HEK293 (cell line): Measurements from ENCODE around the gene BRF1.

Experiments used
- TF ChIP-seq, protein P1 (sequence below): fragments of 450-650 bp; formaldehyde crosslinking; IDR thresholded peaks from 2 replicates; pipeline ENCODE4 v1.5.1; 2016; ENCODE audit warnings: missing biosample characterization, missing genetic modification characterization
- TF ChIP-seq, protein P2 (sequence below): fragments of 450-650 bp; formaldehyde crosslinking; IDR thresholded peaks from 2 replicates; pipeline ENCODE4 v1.5.1; 2016; ENCODE audit warnings: missing biosample characterization, missing genetic modification characterization
- TF ChIP-seq, protein P3 (sequence below): fragments of 450-650 bp; formaldehyde crosslinking; IDR thresholded peaks from 2 replicates; pipeline ENCODE4 v1.5.1; 2016; ENCODE audit warnings: missing biosample characterization, missing genetic modification characterization

DNA sequence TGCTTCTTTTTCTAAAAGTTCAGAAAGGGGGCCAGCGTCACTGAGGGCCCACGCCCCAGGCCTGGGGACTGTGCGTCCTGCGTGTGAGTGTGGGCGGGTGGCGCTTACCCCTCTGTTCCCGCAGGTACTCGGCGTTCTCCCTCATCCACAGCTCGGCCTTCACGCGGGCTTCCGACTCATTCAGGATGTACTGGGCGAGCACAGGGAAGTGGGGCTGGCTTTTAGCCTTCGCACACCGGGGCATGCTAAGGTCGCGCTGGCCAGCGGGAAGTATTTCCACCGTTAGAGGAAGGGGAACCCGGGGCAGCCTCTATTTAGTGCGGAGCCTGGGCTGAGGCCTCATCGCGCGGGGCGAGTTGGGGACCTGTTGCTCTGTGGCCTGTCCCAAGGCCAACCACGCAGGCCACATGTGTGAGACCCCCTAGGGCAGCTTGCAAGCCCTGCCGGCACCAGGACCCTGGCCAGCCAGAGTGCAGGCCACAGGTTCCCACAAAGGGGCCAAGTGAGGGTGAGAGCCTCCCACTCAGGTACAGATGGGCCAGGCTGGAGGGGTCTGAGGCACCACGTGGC is 81.7 kb downstream of the BRF1 start:
- TF ChIP-seq, protein P1, sequence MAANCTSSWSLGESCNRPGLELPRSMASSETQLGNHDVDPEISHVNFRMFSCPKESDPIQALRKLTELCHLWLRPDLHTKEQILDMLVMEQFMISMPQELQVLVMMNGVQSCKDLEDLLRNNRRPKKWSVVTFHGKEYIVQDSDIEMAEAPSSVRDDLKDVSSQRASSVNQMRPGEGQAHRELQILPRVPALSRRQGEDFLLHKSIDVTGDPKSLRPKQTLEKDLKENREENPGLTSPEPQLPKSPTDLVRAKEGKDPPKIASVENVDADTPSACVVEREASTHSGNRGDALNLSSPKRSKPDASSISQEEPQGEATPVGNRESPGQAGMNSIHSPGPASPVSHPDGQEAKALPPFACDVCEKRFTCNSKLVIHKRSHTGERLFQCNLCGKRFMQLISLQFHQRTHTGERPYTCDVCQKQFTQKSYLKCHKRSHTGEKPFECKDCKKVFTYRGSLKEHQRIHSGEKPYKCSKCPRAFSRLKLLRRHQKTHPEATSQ (tag by site-specific recombination) = no peak
- TF ChIP-seq, protein P2, sequence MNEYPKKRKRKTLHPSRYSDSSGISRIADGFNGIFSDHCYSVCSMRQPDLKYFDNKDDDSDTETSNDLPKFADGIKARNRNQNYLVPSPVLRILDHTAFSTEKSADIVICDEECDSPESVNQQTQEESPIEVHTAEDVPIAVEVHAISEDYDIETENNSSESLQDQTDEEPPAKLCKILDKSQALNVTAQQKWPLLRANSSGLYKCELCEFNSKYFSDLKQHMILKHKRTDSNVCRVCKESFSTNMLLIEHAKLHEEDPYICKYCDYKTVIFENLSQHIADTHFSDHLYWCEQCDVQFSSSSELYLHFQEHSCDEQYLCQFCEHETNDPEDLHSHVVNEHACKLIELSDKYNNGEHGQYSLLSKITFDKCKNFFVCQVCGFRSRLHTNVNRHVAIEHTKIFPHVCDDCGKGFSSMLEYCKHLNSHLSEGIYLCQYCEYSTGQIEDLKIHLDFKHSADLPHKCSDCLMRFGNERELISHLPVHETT (tag by site-specific recombination) = no peak
- TF ChIP-seq, protein P3, sequence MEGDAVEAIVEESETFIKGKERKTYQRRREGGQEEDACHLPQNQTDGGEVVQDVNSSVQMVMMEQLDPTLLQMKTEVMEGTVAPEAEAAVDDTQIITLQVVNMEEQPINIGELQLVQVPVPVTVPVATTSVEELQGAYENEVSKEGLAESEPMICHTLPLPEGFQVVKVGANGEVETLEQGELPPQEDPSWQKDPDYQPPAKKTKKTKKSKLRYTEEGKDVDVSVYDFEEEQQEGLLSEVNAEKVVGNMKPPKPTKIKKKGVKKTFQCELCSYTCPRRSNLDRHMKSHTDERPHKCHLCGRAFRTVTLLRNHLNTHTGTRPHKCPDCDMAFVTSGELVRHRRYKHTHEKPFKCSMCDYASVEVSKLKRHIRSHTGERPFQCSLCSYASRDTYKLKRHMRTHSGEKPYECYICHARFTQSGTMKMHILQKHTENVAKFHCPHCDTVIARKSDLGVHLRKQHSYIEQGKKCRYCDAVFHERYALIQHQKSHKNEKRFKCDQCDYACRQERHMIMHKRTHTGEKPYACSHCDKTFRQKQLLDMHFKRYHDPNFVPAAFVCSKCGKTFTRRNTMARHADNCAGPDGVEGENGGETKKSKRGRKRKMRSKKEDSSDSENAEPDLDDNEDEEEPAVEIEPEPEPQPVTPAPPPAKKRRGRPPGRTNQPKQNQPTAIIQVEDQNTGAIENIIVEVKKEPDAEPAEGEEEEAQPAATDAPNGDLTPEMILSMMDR = no peak
